HEK293T (cell line): Measurements from ENCODE around the gene DPP3.

Experiments
- ARNT ChIP-seq: fragments of 450-650 bp; IDR thresholded peaks from 2 replicates; pipeline ENCODE4 v1.6.1; 2017; ENCODE audit warnings: mild to moderate bottlenecking
- BHLHE40 ChIP-seq: fragments of 450-650 bp; IDR thresholded peaks from 2 replicates; pipeline ENCODE4 v1.6.1; 2016; ENCODE audit warnings: mild to moderate bottlenecking, moderate library complexity, borderline replicate concordance
- CTBP1 ChIP-seq: fragments of 450-650 bp; IDR thresholded peaks from 2 replicates; pipeline ENCODE4 v1.6.1; 2016; ENCODE audit warnings: borderline replicate concordance
- FOXA1 ChIP-seq: fragments of 450-650 bp; IDR thresholded peaks from 2 replicates; pipeline ENCODE4 v1.6.1; 2016; ENCODE audit warnings: mild to moderate bottlenecking
- FOXK2 ChIP-seq: fragments of 450-650 bp; IDR thresholded peaks from 2 replicates; pipeline ENCODE4 v1.6.1; 2016; ENCODE audit warnings: mild to moderate bottlenecking
- HDGF ChIP-seq: fragments of 450-650 bp; IDR thresholded peaks from 2 replicates; pipeline ENCODE4 v1.6.1; 2017; ENCODE audit warnings: antibody characterized with exemption, borderline replicate concordance
- L3MBTL2 ChIP-seq: fragments of 450-650 bp; conservative IDR thresholded peaks from 2 replicates; pipeline ENCODE4 v1.6.1; 2016; ENCODE audit warnings: mild to moderate bottlenecking
- LEF1 ChIP-seq: fragments of 450-650 bp; IDR thresholded peaks from 2 replicates; pipeline ENCODE4 v1.6.1; 2017; ENCODE audit warnings: mild to moderate bottlenecking, borderline replicate concordance
- SP1 ChIP-seq: fragments of 450-650 bp; IDR thresholded peaks from 2 replicates; pipeline ENCODE4 v1.6.1; 2017
- SUZ12 ChIP-seq: fragments of 450-650 bp; IDR thresholded peaks from 2 replicates; pipeline ENCODE4 v1.6.1; 2016; ENCODE audit warnings: mild to moderate bottlenecking
- TARDBP ChIP-seq: fragments of 450-650 bp; IDR thresholded peaks from 2 replicates; pipeline ENCODE4 v1.6.1; 2016
- ZNF384 ChIP-seq: fragments of 450-650 bp; IDR thresholded peaks from 2 replicates; pipeline ENCODE4 v1.6.1; 2016

DNA sequence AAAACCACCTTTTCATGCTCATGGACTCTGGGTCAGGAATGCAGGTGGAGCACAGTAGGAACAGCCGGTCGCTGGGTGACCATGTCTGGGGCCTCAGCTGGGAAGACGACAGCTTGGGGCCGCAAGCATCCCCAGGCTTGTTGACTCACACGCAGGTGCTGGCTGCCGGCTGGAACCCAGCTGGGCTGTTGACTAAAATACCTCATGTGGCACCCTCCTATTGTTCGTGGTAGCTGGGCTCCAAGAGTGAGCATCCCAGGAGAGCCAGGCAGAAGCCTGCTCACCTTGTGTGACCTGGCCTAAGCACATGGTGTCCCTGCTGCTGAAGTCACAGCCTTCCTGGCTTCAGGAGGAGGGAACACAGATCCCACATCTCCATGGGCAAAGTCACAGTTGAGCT lies 9.4 kb downstream of the DPP3 start:
- TF ChIP-seq TARDBP (no peak), ZNF384 (no peak), FOXK2 (no peak), SUZ12 (no peak), CTBP1 (no peak), FOXA1 (no peak), HDGF (no peak), SP1 (no peak), ARNT (no peak), BHLHE40 (no peak), L3MBTL2 (no peak), LEF1 (no peak)
